ENCODE measurements around the gene UBA3. TPM values are rescaled to one million over a fixed set of nuclear protein-coding genes. Genes with fewer than 3 reads are reported as not detected.

The UBA3 gene
- total and polyA plus RNA-seq, 2 experiments from 2014 or later, result 43.3 to 59.8 TPM

GRCh38 chr3:69092030-69092516 lies 11.9 kb upstream of the UBA3 start:
- Histone ChIP-seq H3K4me3 (no peak overlapping the region), H3K4me1 (ENCODE audit: insufficient read depth) (peaks cover 24% of the 10 kb centered on the region), H3K27ac (no peak overlapping the region), H3K4me2 (no peak overlapping the region), H3K36me3 (replicated peaks; ENCODE audit: insufficient read depth, low read depth) (no peaks in the 10 kb centered on the region), H4K20me1 (ENCODE audit: insufficient read depth, poor library complexity, severe bottlenecking) (peaks cover 22% of the 10 kb centered on the region), H2AFZ (no peak overlapping the region), H3K79me2 (peaks cover 79% of the 10 kb centered on the region), H3K9me2 (replicated peaks; ENCODE audit: insufficient read depth) (no peaks in the 10 kb centered on the region), H3K27me3 (no peaks in the 10 kb centered on the region), H3K9me3 (ENCODE audit: low read depth) (no peaks in the 10 kb centered on the region)
- TF ChIP-seq CTCF (IDR thresholded peaks at IDR 0.05; ENCODE audit: poor library complexity) (no peak), EZH2 (IDR thresholded peaks at IDR 0.05; ENCODE audit: borderline replicate concordance) (no peak), EZH2phosphoT487 (IDR thresholded peaks at IDR 0.05; ENCODE audit: low read depth, severe bottlenecking, unreplicated experiment) (no peak)
- DNase-seq (ENCODE audit: low spot score), result no peak
- WGBS (ENCODE audit: low lambda C conversion rate, missing lambda C conversion rate), result 60% methylated on average over 4 of the region's 4 CpGs

DNA sequence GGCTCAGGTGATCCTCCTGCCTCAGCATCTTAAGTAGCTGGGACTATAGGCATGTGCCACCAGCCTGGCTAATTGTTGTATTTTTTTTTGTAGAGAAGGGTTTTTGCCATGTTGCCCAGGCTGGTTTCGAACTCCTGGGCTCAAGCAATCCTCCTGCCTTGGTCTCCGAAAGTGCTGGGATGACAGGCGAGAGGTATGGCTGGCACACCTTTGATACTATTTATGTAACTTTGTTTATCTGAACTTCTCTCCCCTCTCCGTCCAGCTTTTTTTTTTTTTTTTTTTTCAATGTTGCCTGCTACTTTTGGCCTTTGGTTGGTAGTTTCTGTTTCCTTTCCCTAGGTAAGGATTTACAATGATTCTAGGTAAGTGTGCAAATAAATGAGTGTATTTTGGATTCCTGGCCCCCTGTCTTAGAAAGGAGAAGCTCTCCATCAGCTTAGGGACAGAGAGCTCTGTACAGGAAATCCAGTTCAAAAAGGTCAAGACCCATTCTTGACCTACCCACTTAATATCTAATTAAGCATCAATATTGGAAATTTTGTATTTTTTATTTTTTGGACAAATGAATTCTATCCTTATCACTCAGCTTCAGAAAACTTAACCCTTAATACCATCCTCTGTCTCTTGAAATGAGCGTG lies 11.3 kb upstream of the UBA3 start:
- H4K20me1 ChIP-seq (ENCODE audit: insufficient read depth, poor library complexity, severe bottlenecking), result peaks cover 22% of the 10 kb centered on the region
- H3K79me2 ChIP-seq, result peaks cover 79% of the 10 kb centered on the region
- H3K9me2 ChIP-seq (replicated peaks; ENCODE audit: insufficient read depth), result no peaks in the 10 kb centered on the region
- 89% methylated on average over 5 of the region's 5 CpGs for WGBS (ENCODE audit: low lambda C conversion rate, missing lambda C conversion rate)
- H3K27ac ChIP-seq, result no peak overlapping the region
- H3K9me3 ChIP-seq (ENCODE audit: low read depth), result no peaks in the 10 kb centered on the region
- no peaks in the 10 kb centered on the region for H3K27me3 ChIP-seq
- peaks cover 30% of the 10 kb centered on the region for H3K4me1 ChIP-seq (ENCODE audit: insufficient read depth)
- TF ChIP-seq CTCF (IDR thresholded peaks at IDR 0.05; ENCODE audit: poor library complexity) (no peak), EZH2 (IDR thresholded peaks at IDR 0.05; ENCODE audit: borderline replicate concordance) (no peak), EZH2phosphoT487 (IDR thresholded peaks at IDR 0.05; ENCODE audit: low read depth, severe bottlenecking, unreplicated experiment) (no peak)
- H3K4me2 ChIP-seq, result no peak overlapping the region
- DNase-seq (ENCODE audit: low spot score), result no peak
- H3K36me3 ChIP-seq (replicated peaks; ENCODE audit: insufficient read depth, low read depth), result no peaks in the 10 kb centered on the region
- no peak overlapping the region for H2AFZ ChIP-seq
- H3K4me3 ChIP-seq, result no peak overlapping the region

DNA sequence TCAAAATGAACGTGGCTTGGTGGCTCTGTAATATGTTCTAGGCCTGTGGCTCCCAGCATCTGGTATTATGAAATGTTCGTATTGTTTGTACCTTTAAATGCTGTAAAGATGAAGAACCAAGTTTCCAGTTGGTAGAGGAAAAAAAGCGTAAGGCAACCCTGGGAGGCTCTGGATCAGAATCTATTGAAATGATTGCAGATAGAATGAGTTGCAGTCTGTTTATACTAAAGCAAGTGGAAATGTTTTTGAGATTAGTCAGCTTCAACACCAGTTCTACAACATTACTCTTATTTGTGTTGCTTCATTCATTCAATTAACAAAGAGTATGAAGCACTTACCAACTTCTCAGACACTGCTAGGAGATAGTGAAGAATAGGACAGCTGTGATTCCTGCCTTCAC lies 9.9 kb upstream of the UBA3 start:
- no peaks in the 10 kb centered on the region for H3K9me3 ChIP-seq (ENCODE audit: low read depth)
- WGBS (ENCODE audit: low lambda C conversion rate, missing lambda C conversion rate), result 75% methylated on average over 3 of the region's 3 CpGs
- no peak overlapping the region for H3K4me3 ChIP-seq
- H3K27me3 ChIP-seq, result no peaks in the 10 kb centered on the region
- no peak for TF ChIP-seq EZH2 (IDR thresholded peaks at IDR 0.05; ENCODE audit: borderline replicate concordance)
- TF ChIP-seq CTCF (IDR thresholded peaks at IDR 0.05; ENCODE audit: poor library complexity), result no peak
- TF ChIP-seq EZH2phosphoT487 (IDR thresholded peaks at IDR 0.05; ENCODE audit: low read depth, severe bottlenecking, unreplicated experiment), result no peak
- H3K36me3 ChIP-seq (replicated peaks; ENCODE audit: insufficient read depth, low read depth), result no peaks in the 10 kb centered on the region
- peaks cover 22% of the 10 kb centered on the region for H4K20me1 ChIP-seq (ENCODE audit: insufficient read depth, poor library complexity, severe bottlenecking)
- H3K9me2 ChIP-seq (replicated peaks; ENCODE audit: insufficient read depth), result no peaks in the 10 kb centered on the region
- H3K4me2 ChIP-seq, result peak overlapping the region; percentile 6
- no peak overlapping the region for H3K27ac ChIP-seq
- H3K79me2 ChIP-seq, result peaks cover 88% of the 10 kb centered on the region
- H2AFZ ChIP-seq, result no peak overlapping the region
- peaks cover 27% of the 10 kb centered on the region for H3K4me1 ChIP-seq (ENCODE audit: insufficient read depth)
- no peak for DNase-seq (ENCODE audit: low spot score)

All from hepatocyte (in vitro differentiated cells).